Measurements from ENCODE around the gene UBQLNL. TPM values are rescaled to one million over a fixed set of nuclear protein-coding genes. Genes with fewer than 3 reads are reported as not detected.

Gene UBQLNL
- total RNA-seq, 1 experiment from 2014 or later, result not detected

DNA sequence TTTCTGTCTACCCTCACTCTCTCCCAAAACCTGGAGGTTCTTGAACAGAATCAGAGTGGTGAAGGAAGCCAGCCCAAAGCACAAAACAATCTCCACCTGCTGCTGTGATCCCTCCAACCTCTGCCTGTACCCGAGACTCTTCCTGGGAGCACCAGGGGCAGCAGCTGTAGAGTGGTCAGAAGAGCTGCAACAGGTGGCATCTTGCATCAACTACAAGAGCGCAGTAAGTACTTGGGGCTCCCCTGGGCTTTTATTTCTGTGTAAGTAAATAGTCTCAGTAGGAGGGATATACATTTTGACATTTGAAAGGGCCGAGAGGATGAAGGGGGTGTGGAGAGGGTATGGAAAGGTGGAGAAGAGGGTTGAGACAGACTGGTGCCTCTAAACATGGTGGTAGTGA is 8.3 kb upstream of the UBQLNL start:
- no peaks in the 10 kb centered on the region for H3K9me3 Mint-ChIP-seq
- H3K4me1 Mint-ChIP-seq, result peaks cover 12 to 14% of the 10 kb centered on the region in 2 experiments
- no peak for TF ChIP-seq CTCF (conservative IDR thresholded peaks at IDR 0.05)
- H2AFZ ChIP-seq (ENCODE audit: low read length), result no peak overlapping the region
- no peak overlapping the region for H2AK5ac ChIP-seq (ENCODE audit: insufficient read length, low read length)
- no peaks in the 10 kb centered on the region; the same call in 1 of the 2 replicates for H3K4me1 ChIP-seq (ENCODE audit: insufficient read depth, low read length)
- no peak overlapping the region for H4K91ac ChIP-seq (ENCODE audit: insufficient read length, low read depth, low read length)
- H3K4me2 ChIP-seq (ENCODE audit: insufficient read depth, insufficient read length, low read length), result no peak overlapping the region
- H3K4ac ChIP-seq (ENCODE audit: low read depth, low read length), result no peak overlapping the region
- no peak overlapping the region for H4K8ac ChIP-seq (replicated peaks; ENCODE audit: insufficient read length, low read depth, low read length)
- no peak for DNase-seq
- H3K27ac Mint-ChIP-seq, result 0 out of 7 replicates have a peak overlapping the region, but pooled peaks of 1 of the 3 experiments have one; percentile 34
- H3K27me3 Mint-ChIP-seq (ENCODE audit: low read depth), result peaks cover 32% of the 10 kb centered on the region
- H2BK20ac ChIP-seq (ENCODE audit: low read depth, low read length, poor library complexity, severe bottlenecking), result no peak overlapping the region
- no peaks in the 10 kb centered on the region for H3K36me3 Mint-ChIP-seq (ENCODE audit: insufficient read depth in 1 of 3, low read depth in 3 of 3)
- H3K9me3 ChIP-seq (ENCODE audit: control insufficient read depth, low read depth, low read length), result no peaks in the 10 kb centered on the region
- H2BK12ac ChIP-seq (ENCODE audit: insufficient read length, low read depth, low read length), result no peak overlapping the region
- H3K56ac ChIP-seq (ENCODE audit: insufficient read length, low read depth, low read length), result no peak overlapping the region
- H2BK15ac ChIP-seq (ENCODE audit: low read depth, low read length), result no peak overlapping the region
- H3T11ph ChIP-seq (ENCODE audit: low read length), result no peak overlapping the region
- H2BK120ac ChIP-seq (ENCODE audit: low read depth, low read length, poor library complexity, severe bottlenecking), result no peak overlapping the region
- no peaks in the 10 kb centered on the region for H3K23me2 ChIP-seq (ENCODE audit: insufficient read length, low read depth, low read length, poor library complexity, severe bottlenecking)
- no peak overlapping the region for H3K9ac ChIP-seq (ENCODE audit: extremely low read depth, insufficient read length, low read length)
- H4K20me1 ChIP-seq (ENCODE audit: control insufficient read depth, insufficient read depth, insufficient read length), result no peaks in the 10 kb centered on the region
- no peaks in the 10 kb centered on the region for H3K79me2 ChIP-seq (ENCODE audit: insufficient read depth, low read length)
- WGBS (ENCODE audit: extremely low coverage, insufficient read length, low lambda C conversion rate), result no CpG with 5 or more reads among the region's 3 CpGs
- no peak overlapping the region for H2BK5ac ChIP-seq (ENCODE audit: insufficient read length, low read length)
- H3K4me3 Mint-ChIP-seq, result peak overlapping the region in 1 of 2 experiments; percentile 2; a peak in 1 of 5 replicates
- no peak overlapping the region for H3K18ac ChIP-seq (ENCODE audit: insufficient read length, low read depth, low read length)
- no peak overlapping the region for H3K14ac ChIP-seq (ENCODE audit: insufficient read depth, low read length)
- no peaks in the 10 kb centered on the region for H3K79me1 ChIP-seq (ENCODE audit: insufficient read depth, low read depth, low read length, poor library complexity, severe bottlenecking)
- no peaks in the 10 kb centered on the region for H3K27me3 ChIP-seq (ENCODE audit: insufficient read depth, low read length)
- H4K5ac ChIP-seq (ENCODE audit: insufficient read length, low read depth, low read length), result no peak overlapping the region
- no peak overlapping the region for H3K27ac ChIP-seq (ENCODE audit: insufficient read length, low read depth, low read length)
- H3K23ac ChIP-seq (ENCODE audit: insufficient read length, low read depth, low read length), result no peak overlapping the region
